GM06990 (cell line): ENCODE data around the gene DOCK1.

Experiments used
- DNase-seq: peaks from one replicate; pipeline ENCODE4 v3.0.0-alpha.2; 2011; ENCODE audit not compliant: insufficient read length; ENCODE audit errors: extremely low read depth
- H3K27me3 ChIP-seq: replicated peaks from 2 replicates; pipeline ENCODE4 v1.6.0; 2011; ENCODE audit warnings: low read length; ENCODE audit not compliant: control insufficient read depth, insufficient read depth
- H3K36me3 ChIP-seq: 2 replicates; pipeline ENCODE4 v1.5.1; 2011; ENCODE audit warnings: low read length; ENCODE audit not compliant: control insufficient read depth, insufficient read depth
- H3K4me3 ChIP-seq: replicated peaks from 2 replicates; pipeline ENCODE4 v1.5.1; 2011; ENCODE audit warnings: low read depth, mild to moderate bottlenecking, control low read depth, low read length
- CTCF ChIP-seq: IDR thresholded peaks from 2 replicates; pipeline ENCODE4 v1.5.1; 2011; ENCODE audit warnings: low read length, control low read depth, mild to moderate bottlenecking, inconsistent platforms; ENCODE audit not compliant: insufficient read depth, poor library complexity, severe bottlenecking

The DOCK1 gene

GRCh38 chr10:127118034-127118433 is 212.8 kb downstream of the DOCK1 start:
- DNase-seq: no peak
- Histone ChIP-seq H3K36me3 (no peaks in the 10 kb centered on the region), H3K27me3 (no peaks in the 10 kb centered on the region), H3K4me3 (no peak overlapping the region)
- TF ChIP-seq CTCF: no peak

GRCh38 chr10:127119936-127120335 is 214.7 kb downstream of the DOCK1 start:
- no peak for DNase-seq
- Histone ChIP-seq H3K36me3 (no peaks in the 10 kb centered on the region), H3K27me3 (no peaks in the 10 kb centered on the region), H3K4me3 (no peak overlapping the region)
- TF ChIP-seq CTCF: no peak

GRCh38 chr10:127122831-127123230 is 217.6 kb downstream of the DOCK1 start:
- no peaks in the 10 kb centered on the region for H3K36me3 ChIP-seq
- H3K4me3 ChIP-seq: no peak overlapping the region
- no peaks in the 10 kb centered on the region for H3K27me3 ChIP-seq
- no peak for TF ChIP-seq CTCF
- DNase-seq: no peak

- no peak for TF ChIP-seq CTCF
- no peak for DNase-seq
- H3K36me3 ChIP-seq: no peaks in the 10 kb centered on the region
Measured at GRCh38 chr10:127123626-127124025, 218.4 kb downstream of the DOCK1 start.

GRCh38 chr10:127125331-127125730 is 220.1 kb downstream of the DOCK1 start:
- DNase-seq: no peak

More at GRCh38 chr10:127123626-127124025, 218.4 kb downstream of the DOCK1 start:
- H3K4me3 ChIP-seq: no peak overlapping the region
- H3K27me3 ChIP-seq: no peaks in the 10 kb centered on the region

More at GRCh38 chr10:127125331-127125730, 220.1 kb downstream of the DOCK1 start:
- no peak overlapping the region for H3K4me3 ChIP-seq
- no peak for TF ChIP-seq CTCF
- H3K27me3 ChIP-seq: no peaks in the 10 kb centered on the region
- H3K36me3 ChIP-seq: no peaks in the 10 kb centered on the region
